ENCODE data around the gene TCEA2. TPM values are rescaled to one million over a fixed set of nuclear protein-coding genes. Genes with fewer than 3 reads are reported as not detected.

Gene TCEA2
- total RNA-seq, 3 donors from 2014 or later = 23.9 to 39.4 (median 26.6) TPM

- H3K36me3 ChIP-seq = no peaks in the 10 kb centered on the region
- H3K4me3 ChIP-seq = no peak overlapping the region
- peaks cover 5 to 27% of the 10 kb centered on the region in 2 donors for H3K27me3 ChIP-seq
- H3K27ac ChIP-seq = no peak overlapping the region
- DNase-seq (ENCODE audit: low spot score in 2 of 2) = no peak
- no peaks in the 10 kb centered on the region for H3K4me1 ChIP-seq
- intact Hi-C loops (cut with DNase I; ENCODE audit: low total_unique reads) = no loop called here
- TF ChIP-seq, protein P1, sequence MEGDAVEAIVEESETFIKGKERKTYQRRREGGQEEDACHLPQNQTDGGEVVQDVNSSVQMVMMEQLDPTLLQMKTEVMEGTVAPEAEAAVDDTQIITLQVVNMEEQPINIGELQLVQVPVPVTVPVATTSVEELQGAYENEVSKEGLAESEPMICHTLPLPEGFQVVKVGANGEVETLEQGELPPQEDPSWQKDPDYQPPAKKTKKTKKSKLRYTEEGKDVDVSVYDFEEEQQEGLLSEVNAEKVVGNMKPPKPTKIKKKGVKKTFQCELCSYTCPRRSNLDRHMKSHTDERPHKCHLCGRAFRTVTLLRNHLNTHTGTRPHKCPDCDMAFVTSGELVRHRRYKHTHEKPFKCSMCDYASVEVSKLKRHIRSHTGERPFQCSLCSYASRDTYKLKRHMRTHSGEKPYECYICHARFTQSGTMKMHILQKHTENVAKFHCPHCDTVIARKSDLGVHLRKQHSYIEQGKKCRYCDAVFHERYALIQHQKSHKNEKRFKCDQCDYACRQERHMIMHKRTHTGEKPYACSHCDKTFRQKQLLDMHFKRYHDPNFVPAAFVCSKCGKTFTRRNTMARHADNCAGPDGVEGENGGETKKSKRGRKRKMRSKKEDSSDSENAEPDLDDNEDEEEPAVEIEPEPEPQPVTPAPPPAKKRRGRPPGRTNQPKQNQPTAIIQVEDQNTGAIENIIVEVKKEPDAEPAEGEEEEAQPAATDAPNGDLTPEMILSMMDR (IDR thresholded peaks at IDR 0.05) = no peak
- TF ChIP-seq POLR2A (IDR thresholded peaks at IDR 0.05) (no peak), POLR2AphosphoS5 (IDR thresholded peaks at IDR 0.05) (no peak)
- H3K9me3 ChIP-seq = no peaks in the 10 kb centered on the region
Observed at GRCh38 chr20:64098471-64099013, 35.5 kb downstream of the TCEA2 start.

- H3K4me3 ChIP-seq = no peak overlapping the region
Observed at GRCh38 chr20:64099086-64099786, 36.2 kb downstream of the TCEA2 start.

GRCh38 chr20:64099880-64100565 lies 37.0 kb downstream of the TCEA2 start:
- DNase-seq (ENCODE audit: low spot score in 2 of 2) = no peak
- TF ChIP-seq, protein P1 (IDR thresholded peaks at IDR 0.05) = no peak
- TF ChIP-seq POLR2AphosphoS5 (IDR thresholded peaks at IDR 0.05) (no peak), POLR2A (IDR thresholded peaks at IDR 0.05) (no peak)
- intact Hi-C loops (cut with DNase I; ENCODE audit: low total_unique reads) = no loop called here
- no peaks in the 10 kb centered on the region for H3K36me3 ChIP-seq
- no peak overlapping the region for H3K27ac ChIP-seq
- no peaks in the 10 kb centered on the region for H3K4me1 ChIP-seq
- no peak overlapping the region for H3K4me3 ChIP-seq
- peaks cover 5 to 34% of the 10 kb centered on the region in 2 donors for H3K27me3 ChIP-seq
- no peaks in the 10 kb centered on the region for H3K9me3 ChIP-seq

More at GRCh38 chr20:64099086-64099786, 36.2 kb downstream of the TCEA2 start:
- Histone ChIP-seq H3K27me3 (peaks cover 5 to 34% of the 10 kb centered on the region in 2 donors), H3K27ac (no peak overlapping the region), H3K9me3 (no peaks in the 10 kb centered on the region), H3K4me1 (no peaks in the 10 kb centered on the region), H3K36me3 (no peaks in the 10 kb centered on the region)
- DNase-seq (ENCODE audit: low spot score in 2 of 2) = no peak
- intact Hi-C loops (cut with DNase I; ENCODE audit: low total_unique reads) = no loop called here
- TF ChIP-seq POLR2A (IDR thresholded peaks at IDR 0.05) = no peak

DNA sequence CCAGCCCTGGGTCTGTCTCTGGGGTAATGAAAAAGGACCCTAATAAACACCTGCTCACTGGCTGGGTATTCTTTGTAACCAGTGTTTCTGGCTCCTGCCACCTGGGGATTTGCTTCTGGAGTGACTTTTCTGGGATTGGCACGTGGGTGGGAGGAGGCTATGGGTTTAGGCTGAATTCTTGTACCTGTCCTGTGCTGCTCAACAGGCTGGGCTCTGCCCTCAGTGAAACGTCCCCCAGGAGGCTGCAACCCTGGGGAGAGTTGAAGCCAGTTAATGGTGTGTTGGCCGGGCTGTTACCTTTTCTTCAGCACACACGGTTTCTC lies 37.5 kb downstream of the TCEA2 start:
- Histone ChIP-seq H3K4me3 (no peak overlapping the region), H3K27ac (no peak overlapping the region), H3K36me3 (no peaks in the 10 kb centered on the region), H3K27me3 (peaks cover 5 to 34% of the 10 kb centered on the region in 2 donors), H3K4me1 (no peaks in the 10 kb centered on the region), H3K9me3 (no peaks in the 10 kb centered on the region)
- TF ChIP-seq POLR2AphosphoS5 (IDR thresholded peaks at IDR 0.05) (no peak), POLR2A (IDR thresholded peaks at IDR 0.05) (no peak)
- TF ChIP-seq, protein P1 (IDR thresholded peaks at IDR 0.05) = no peak
- intact Hi-C loops (cut with DNase I; ENCODE audit: low total_unique reads) = no loop called here
- DNase-seq (ENCODE audit: low spot score in 2 of 2) = no peak

GRCh38 chr20:64100946-64101688 lies 38.1 kb downstream of the TCEA2 start:
- Histone ChIP-seq H3K9me3 (no peaks in the 10 kb centered on the region), H3K4me1 (no peaks in the 10 kb centered on the region), H3K4me3 (no peak overlapping the region), H3K27me3 (peaks cover 5 to 34% of the 10 kb centered on the region in 2 donors), H3K36me3 (no peaks in the 10 kb centered on the region), H3K27ac (no peak overlapping the region)
- TF ChIP-seq, protein P1 (IDR thresholded peaks at IDR 0.05) = no peak
- TF ChIP-seq POLR2A (IDR thresholded peaks at IDR 0.05) (no peak), POLR2AphosphoS5 (IDR thresholded peaks at IDR 0.05) (no peak)
- intact Hi-C loops (cut with DNase I; ENCODE audit: low total_unique reads) = no loop called here
- DNase-seq (ENCODE audit: low spot score in 2 of 2) = no peak
